Trophoblast cell (in vitro differentiated cells and primary cell): ENCODE data around the gene PHKA2.

ENCODE experiments used
- DNase-seq, 2 donors: peaks; one replicate each; pipeline ENCODE4 v3.0.0-alpha.2; 2016
- H2AFZ ChIP-seq: 2 replicates; pipeline ENCODE4 v1.6.1; 2013; ENCODE audit warnings: low read length, moderate library complexity, mild to moderate bottlenecking; ENCODE audit not compliant: insufficient read depth, poor library complexity
- H2AK5ac ChIP-seq: 2 replicates; pipeline ENCODE4 v1.6.1; 2013; ENCODE audit warnings: mild to moderate bottlenecking, low read length
- H2BK120ac ChIP-seq: 2 replicates; pipeline ENCODE4 v1.6.1; 2013; ENCODE audit warnings: low read length, mild to moderate bottlenecking, moderate library complexity; ENCODE audit not compliant: insufficient read depth, poor library complexity
- H2BK12ac ChIP-seq: 2 replicates; pipeline ENCODE4 v1.6.1; 2013; ENCODE audit warnings: mild to moderate bottlenecking, low read length, moderate library complexity
- H2BK5ac ChIP-seq: 2 replicates; pipeline ENCODE4 v1.6.1; 2013; ENCODE audit warnings: low read length, low read depth, moderate library complexity, mild to moderate bottlenecking; ENCODE audit not compliant: poor library complexity
- H3K14ac ChIP-seq: 2 replicates; pipeline ENCODE4 v1.6.1; 2013; ENCODE audit warnings: mild to moderate bottlenecking, low read length
- H3K18ac ChIP-seq: 2 replicates; pipeline ENCODE4 v1.6.1; 2013; ENCODE audit warnings: mild to moderate bottlenecking, low read length
- H3K23ac ChIP-seq: 2 replicates; pipeline ENCODE4 v1.6.1; 2013; ENCODE audit warnings: low read length
- H3K27ac ChIP-seq: 2 replicates; pipeline ENCODE4 v1.5.1; 2013; ENCODE audit warnings: low read depth, mild to moderate bottlenecking, inconsistent platforms, low read length, moderate library complexity
- H3K27me3 ChIP-seq: 2 replicates; pipeline ENCODE4 v1.6.1; 2013; ENCODE audit warnings: inconsistent platforms, mild to moderate bottlenecking, low read length, moderate library complexity; ENCODE audit not compliant: insufficient read depth
- H3K36me3 ChIP-seq, 2 experiments: 1 replicate in 1 of 2; 2 replicates in 1 of 2; pipeline ENCODE4 v1.6.1; 2013; ENCODE audit warnings: low read length in 2 of 2, mild to moderate bottlenecking in 2 of 2, moderate library complexity in 1 of 2; ENCODE audit not compliant: insufficient read depth in 2 of 2, control insufficient read depth in 1 of 2
- H3K4ac ChIP-seq: 2 replicates; pipeline ENCODE4 v1.6.1; 2013; ENCODE audit warnings: low read depth, mild to moderate bottlenecking, low read length, moderate library complexity
- H3K4me1 ChIP-seq, 2 experiments: 1 replicate in 1 of 2; 2 replicates in 1 of 2; pipeline ENCODE4 v1.6.1; 2013; ENCODE audit warnings: low read length in 2 of 2, mild to moderate bottlenecking in 2 of 2, moderate library complexity in 1 of 2; ENCODE audit not compliant: insufficient read depth in 2 of 2, control insufficient read depth in 1 of 2
- H3K4me2 ChIP-seq: 2 replicates; pipeline ENCODE4 v1.6.1; 2013; ENCODE audit warnings: inconsistent platforms, mild to moderate bottlenecking, low read length, moderate library complexity
- H3K4me3 ChIP-seq: 2 replicates; pipeline ENCODE4 v1.5.1; 2013; ENCODE audit warnings: mild to moderate bottlenecking, low read depth, low read length, inconsistent platforms
- H3K79me1 ChIP-seq: one replicate; pipeline ENCODE4 v1.6.1; 2013; ENCODE audit warnings: low read length
- H3K79me2 ChIP-seq: 2 replicates; pipeline ENCODE4 v1.6.1; 2013; ENCODE audit warnings: low read length, mild to moderate bottlenecking; ENCODE audit not compliant: control insufficient read depth, insufficient read depth, poor library complexity
- H3K9ac ChIP-seq: 2 replicates; pipeline ENCODE4 v1.6.1; 2013; ENCODE audit warnings: mild to moderate bottlenecking, low read length
- H3K9me3 ChIP-seq: 2 replicates; pipeline ENCODE4 v1.6.1; 2013; ENCODE audit warnings: low read depth, mild to moderate bottlenecking, control low read depth, inconsistent platforms, low read length; ENCODE audit not compliant: insufficient read depth
- H4K12ac ChIP-seq: 2 replicates; pipeline ENCODE4 v1.6.1; 2013; ENCODE audit warnings: low read depth, mild to moderate bottlenecking, low read length, moderate library complexity
- H4K8ac ChIP-seq: 2 replicates; pipeline ENCODE4 v1.6.1; 2013; ENCODE audit warnings: low read depth, mild to moderate bottlenecking, low read length, moderate library complexity
- H4K91ac ChIP-seq: one replicate; pipeline ENCODE4 v1.6.1; 2013; ENCODE audit warnings: low read depth, mild to moderate bottlenecking, low read length, moderate library complexity
- WGBS: extraction: QIAGEN DNeasy Blood & Tissue Kit; methylation state at CpG from one replicate; pipeline ENCODE4 v1.1.7; 2013; ENCODE audit warnings: missing lambda C conversion rate; ENCODE audit not compliant: insufficient read length, insufficient coverage; ENCODE audit errors: extremely low coverage; 5-methylcytosine and 5-hydroxymethylcytosine counted together

The PHKA2 gene

DNA sequence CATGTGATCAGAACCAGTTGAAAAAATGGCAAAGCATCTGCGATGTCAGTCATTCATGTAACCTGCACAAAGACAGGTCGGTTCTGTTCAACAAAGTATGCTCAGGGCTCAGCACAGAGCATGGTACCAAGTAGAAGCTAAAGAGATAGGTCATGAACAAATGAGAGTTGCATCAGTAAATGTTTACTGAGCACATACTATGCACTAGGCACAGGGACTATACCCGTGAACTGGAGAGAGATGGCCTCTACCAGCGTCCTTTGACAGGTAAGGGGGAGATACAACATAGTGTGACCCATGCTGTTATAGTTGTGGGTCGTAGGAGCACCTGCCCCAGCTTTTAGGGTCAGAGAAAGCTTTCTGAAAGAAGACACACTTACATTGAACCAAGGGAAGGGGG is 46.7 kb downstream of the PHKA2 start:
- H3K4me1 ChIP-seq, result peaks cover 7% of the 10 kb centered on the region in 2 experiments
- H3K4me2 ChIP-seq, result no peak overlapping the region
- H3K27me3 ChIP-seq, result no peaks in the 10 kb centered on the region
- H3K14ac ChIP-seq, result no peak overlapping the region
- H2AFZ ChIP-seq, result no peak overlapping the region
- no peak overlapping the region for H2BK5ac ChIP-seq
- no peak for DNase-seq
- no peak overlapping the region for H4K12ac ChIP-seq
- no peak overlapping the region for H3K4ac ChIP-seq
- no peak overlapping the region for H2BK12ac ChIP-seq
- H3K27ac ChIP-seq, result no peak overlapping the region
- H3K18ac ChIP-seq, result no peak overlapping the region
- no peak overlapping the region for H3K23ac ChIP-seq
- no peaks in the 10 kb centered on the region for H3K9me3 ChIP-seq
- no peaks in the 10 kb centered on the region for H3K79me2 ChIP-seq
- H3K4me3 ChIP-seq, result no peak overlapping the region
- no peak overlapping the region for H3K9ac ChIP-seq
- peaks cover 11 to 14% of the 10 kb centered on the region in 2 experiments for H3K36me3 ChIP-seq
- no peak overlapping the region for H4K91ac ChIP-seq
- H2BK120ac ChIP-seq, result no peak overlapping the region
- H2AK5ac ChIP-seq, result no peak overlapping the region
- WGBS, result no CpG with 5 or more reads among the region's 5 CpGs
- peaks cover 3% of the 10 kb centered on the region for H3K79me1 ChIP-seq
- H4K8ac ChIP-seq, result no peak overlapping the region

DNA sequence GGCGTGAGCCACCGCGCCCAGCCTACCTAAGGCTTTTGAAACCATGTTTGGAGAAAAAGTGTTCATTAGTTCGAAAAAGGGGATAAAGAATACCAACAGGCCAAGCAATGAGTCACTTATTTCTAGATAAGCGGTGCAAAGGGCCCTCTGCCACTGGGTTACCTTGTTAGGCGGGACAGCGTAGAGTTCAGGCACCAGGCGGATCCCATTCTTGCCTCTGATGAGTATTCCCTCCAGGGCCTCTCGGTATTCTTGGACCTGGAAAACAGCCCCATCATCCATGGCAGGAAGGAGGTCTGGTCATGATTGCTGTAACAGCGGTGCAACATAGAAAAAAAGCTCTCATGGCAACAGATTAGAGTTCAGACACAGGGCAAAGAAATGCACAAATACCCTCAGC is 48.0 kb downstream of the PHKA2 start:
- H4K12ac ChIP-seq, result no peak overlapping the region
- no peak overlapping the region for H2BK5ac ChIP-seq
- H3K4me1 ChIP-seq, result peaks cover 2 to 3% of the 10 kb centered on the region in 2 experiments
- H2BK12ac ChIP-seq, result no peak overlapping the region
- no peak overlapping the region for H3K27ac ChIP-seq
- no peak overlapping the region for H3K9ac ChIP-seq
- H3K79me1 ChIP-seq, result no peaks in the 10 kb centered on the region
- peaks cover 15 to 17% of the 10 kb centered on the region in 2 experiments for H3K36me3 ChIP-seq
- no peak overlapping the region for H3K4me3 ChIP-seq
- no peaks in the 10 kb centered on the region for H3K9me3 ChIP-seq
- H3K79me2 ChIP-seq, result no peaks in the 10 kb centered on the region
- H2AK5ac ChIP-seq, result no peak overlapping the region
- no peak overlapping the region for H3K4me2 ChIP-seq
- no peaks in the 10 kb centered on the region for H3K27me3 ChIP-seq
- DNase-seq, result peak; percentile 70 to 74
- H3K4ac ChIP-seq, result no peak overlapping the region
- H3K18ac ChIP-seq, result no peak overlapping the region
- no peak overlapping the region for H2AFZ ChIP-seq
- WGBS, result no CpG with 5 or more reads among the region's 10 CpGs
- H2BK120ac ChIP-seq, result no peak overlapping the region
- H3K23ac ChIP-seq, result no peak overlapping the region
- no peak overlapping the region for H4K8ac ChIP-seq
- no peak overlapping the region for H4K91ac ChIP-seq
- no peak overlapping the region for H3K14ac ChIP-seq

DNA sequence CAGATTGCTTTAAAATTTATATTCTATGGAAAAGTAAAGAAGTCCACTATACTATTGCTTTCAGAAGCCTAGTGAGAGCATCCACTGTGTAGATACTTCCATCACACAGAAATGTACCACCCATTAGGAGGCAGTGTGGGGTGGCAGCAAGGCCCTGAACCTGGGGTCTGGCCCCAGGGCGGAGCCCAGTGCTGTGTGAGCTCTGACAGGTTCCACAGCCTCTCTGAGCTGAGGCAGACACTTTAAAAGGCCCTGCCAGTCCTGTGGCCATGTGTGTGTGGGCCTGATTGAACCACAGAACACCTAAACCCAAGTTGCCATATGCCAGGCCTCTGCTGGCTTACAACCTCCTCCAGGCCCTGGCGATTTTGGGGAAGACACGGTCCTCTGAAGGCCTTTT is 49.2 kb downstream of the PHKA2 start:
- Histone ChIP-seq H3K27ac (no peak overlapping the region), H2BK12ac (no peak overlapping the region), H4K12ac (no peak overlapping the region), H3K23ac (no peak overlapping the region), H2AFZ (no peak overlapping the region), H3K4me2 (no peak overlapping the region), H4K91ac (no peak overlapping the region), H3K14ac (no peak overlapping the region), H2BK120ac (no peak overlapping the region), H3K36me3 (peaks cover 15 to 17% of the 10 kb centered on the region in 2 experiments), H3K18ac (no peak overlapping the region), H3K9ac (no peak overlapping the region), H3K4me3 (no peak overlapping the region), H3K27me3 (no peaks in the 10 kb centered on the region), H4K8ac (no peak overlapping the region), H2BK5ac (no peak overlapping the region), H3K4ac (no peak overlapping the region), H3K79me1 (no peaks in the 10 kb centered on the region), H3K79me2 (no peaks in the 10 kb centered on the region), H3K9me3 (no peaks in the 10 kb centered on the region), H3K4me1 (peaks cover 0 to 2% of the 10 kb centered on the region in 2 experiments), H2AK5ac (no peak overlapping the region)
- WGBS, result no CpG with 5 or more reads among the region's 3 CpGs
- no peak for DNase-seq

DNA sequence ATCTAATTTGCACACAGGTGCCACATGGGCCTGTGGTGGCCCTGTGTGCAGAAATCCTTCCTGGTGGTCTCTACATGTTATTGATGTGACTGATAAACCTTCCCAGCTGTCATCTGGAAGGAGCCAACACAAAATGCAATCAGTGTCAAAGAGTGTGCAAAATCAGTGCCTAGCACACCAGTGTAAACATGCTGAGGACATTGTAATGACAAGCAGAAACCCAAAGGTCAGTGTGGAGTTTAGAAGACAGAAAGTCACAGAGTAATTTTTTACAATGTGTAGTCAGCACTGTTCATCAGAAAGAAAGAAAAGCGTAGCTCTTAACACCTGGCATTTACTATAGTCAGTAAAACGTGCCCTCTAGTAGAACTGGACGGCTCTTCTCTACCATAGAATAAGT is 50.3 kb downstream of the PHKA2 start:
- WGBS, result no CpG with 5 or more reads among the region's 3 CpGs
- no peak for DNase-seq

More for the DNA sequence above, 50.3 kb downstream of the PHKA2 start:
- Histone ChIP-seq H3K4me3 (no peak overlapping the region), H2BK12ac (no peak overlapping the region), H3K4ac (no peak overlapping the region), H3K9ac (no peak overlapping the region), H3K18ac (no peak overlapping the region), H2BK120ac (no peak overlapping the region), H3K36me3 (peaks cover 15 to 17% of the 10 kb centered on the region in 2 experiments), H4K12ac (no peak overlapping the region), H4K91ac (no peak overlapping the region), H3K79me1 (no peaks in the 10 kb centered on the region), H3K14ac (no peak overlapping the region), H3K4me2 (no peak overlapping the region), H3K9me3 (no peaks in the 10 kb centered on the region), H3K79me2 (no peaks in the 10 kb centered on the region), H2AK5ac (no peak overlapping the region), H2BK5ac (no peak overlapping the region), H4K8ac (no peak overlapping the region), H3K27me3 (no peaks in the 10 kb centered on the region), H2AFZ (no peak overlapping the region), H3K23ac (no peak overlapping the region), H3K4me1 (peaks cover 0 to 2% of the 10 kb centered on the region in 2 experiments), H3K27ac (no peak overlapping the region)
